Esophagus squamous epithelium (tissue), 4 donors: ENCODE results near the gene TRAF2.

Source experiments
- CTCF ChIP-seq, 6 experiments: fragments of 450-650 bp in 4 of 6; fragments of 200-600 bp in 2 of 6; sonication (generic) in 2 of 6; IDR thresholded peaks; one replicate each; pipeline ENCODE4 v1.5.1; 2016 to 2019; ENCODE audit warnings: antibody characterized with exemption in 6 of 6, mild to moderate bottlenecking in 4 of 6, moderate library complexity in 4 of 6
- POLR2A ChIP-seq, 4 donors: fragments of 450-650 bp; IDR thresholded peaks; one replicate each; pipeline ENCODE4 v1.6.1; 2017; ENCODE audit warnings: antibody characterized with exemption in 4 of 4, mild to moderate bottlenecking in 4 of 4, moderate library complexity in 3 of 4

- TF ChIP-seq CTCF (IDR thresholded peaks at IDR 0.05) (no peak), POLR2A (IDR thresholded peaks at IDR 0.05) (no peak)
Measured at GRCh38 chr9:136926154-136926704, 39.9 kb downstream of the TRAF2 start.
